NCI-H460 (cell line): ENCODE measurements around the gene C1orf35. TPM values are rescaled to one million over a fixed set of nuclear protein-coding genes. Genes with fewer than 3 reads are reported as not detected.

Source experiments
- DNase-seq: peaks from one replicate; pipeline ENCODE4 v3.0.0-alpha.2; 2016; ENCODE audit warnings: low read depth; ENCODE audit errors: extremely low read depth
- total RNA-seq: library from RNA; depleted of rRNA; stranded (reverse); fragments of >200 nt; shearing (Covaris generic); gene quantifications from 2 replicates; pipeline ENCODE4 v1.2.3, GENCODE V29; 2014

Gene C1orf35
- total RNA-seq, 1 experiment from 2014 or later, result 23.8 TPM

GRCh38 chr1:228109962-228110488, 6.9 kb upstream of the C1orf35 start:
- no peak for DNase-seq

GRCh38 chr1:228109073-228109961, 6.2 kb upstream of the C1orf35 start, which contains the start of gene MRPL55:
Gene MRPL55 (minus strand): TSS chr1:228109299. CDS start chr1:228108260, 1,039 bp downstream.
- DNase-seq, result peak; percentile 98

GRCh38 chr1:228108742-228109072, 5.6 kb upstream of the C1orf35 start:
- no peak for DNase-seq

GRCh38 chr1:228108055-228108690, 5.0 kb upstream of the C1orf35 start:
- no peak for DNase-seq

GRCh38 chr1:228107636-228108035, 4.5 kb upstream of the C1orf35 start:
- no peak for DNase-seq

GRCh38 chr1:228106800-228107054, 3.6 kb upstream of the C1orf35 start:
- no peak for DNase-seq

GRCh38 chr1:228105996-228106799, 3.1 kb upstream of the C1orf35 start:
- DNase-seq, result no peak

- no peak for DNase-seq
These were observed 2.3 kb upstream of the C1orf35 start for GRCh38 chr1:228105270-228105995.

GRCh38 chr1:228104526-228105269, 1.6 kb upstream of the C1orf35 start:
- no peak for DNase-seq

GRCh38 chr1:228101994-228102790, 933 bp downstream of the C1orf35 start:
- no peak for DNase-seq

- DNase-seq, result no peak
These were observed 1.5 kb downstream of the C1orf35 start for GRCh38 chr1:228101614-228101993.

GRCh38 chr1:228100822-228101613, 2.1 kb downstream of the C1orf35 start:
- DNase-seq, result no peak

- no peak for DNase-seq
These were observed 3.8 kb downstream of the C1orf35 start for GRCh38 chr1:228099331-228099732.

GRCh38 chr1:228098323-228098931, 4.7 kb downstream of the C1orf35 start:
- no peak for DNase-seq

GRCh38 chr1:228097333-228098081, 5.6 kb downstream of the C1orf35 start:
- no peak for DNase-seq

- DNase-seq, result no peak
These were observed 6.5 kb downstream of the C1orf35 start for GRCh38 chr1:228096416-228097332.
